ENCODE measurements around the gene DPP6. TPM values are rescaled to one million over a fixed set of nuclear protein-coding genes. Genes with fewer than 3 reads are reported as not detected.

Gene DPP6
- total and polyA plus RNA-seq, 12 donors = 0.07 to 2.1 (median 0.16) TPM; not detected in 4

- intact Hi-C loops (cut with DNase I) = no loop called here
- H3K36me3 ChIP-seq = no peaks in the 10 kb centered on the region
- DNase-seq (no peak), ATAC-seq (no peak)
- H3K27ac ChIP-seq = no peak overlapping the region
- H3K9me3 ChIP-seq = peaks cover 0 to 27% (median 0%) of the 10 kb centered on the region in 11 donors
- H3K27me3 ChIP-seq = no peaks in the 10 kb centered on the region
- TF ChIP-seq CTCF (IDR thresholded peaks at IDR 0.05) = no peak
- peaks cover 0 to 9% (median 0%) of the 10 kb centered on the region in 9 donors for H3K4me1 ChIP-seq
- 50 to 56% methylated on average over 2 of the region's 2 CpGs for WGBS, 2 donors
- H3K4me3 ChIP-seq = no peak overlapping the region
Measured at GRCh38 chr7:154442939-154443338, 390.7 kb downstream of the DPP6 start.

DNA sequence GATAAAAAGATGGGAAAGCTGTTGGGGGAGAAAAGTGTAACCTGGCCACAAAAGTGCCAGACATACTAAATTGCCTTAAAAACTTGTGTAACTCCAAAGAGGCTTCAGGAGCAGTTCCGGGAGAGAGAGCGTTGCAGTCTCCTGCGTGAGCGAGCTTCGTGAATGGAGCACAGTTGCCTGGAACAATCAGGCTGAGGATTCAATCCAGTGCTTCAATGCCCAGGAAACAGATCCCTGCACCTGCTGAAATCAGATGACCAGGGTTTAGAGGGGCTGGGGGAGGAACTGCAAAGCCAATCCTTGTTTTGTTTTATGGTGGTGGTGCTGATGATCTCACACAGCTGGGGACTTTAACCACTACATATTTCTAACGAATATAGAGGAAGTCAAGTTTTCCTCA lies 398.3 kb downstream of the DPP6 start:
- H3K27ac ChIP-seq = no peak overlapping the region

GRCh38 chr7:154451480-154452457 lies 399.6 kb downstream of the DPP6 start:
- DNase-seq (no peak), ATAC-seq (no peak)
- Histone ChIP-seq H3K9me3 (peaks cover 0 to 33% (median 0%) of the 10 kb centered on the region in 11 donors), H3K4me1 (no peaks in the 10 kb centered on the region), H3K36me3 (no peaks in the 10 kb centered on the region), H3K27me3 (no peaks in the 10 kb centered on the region), H3K27ac (no peak overlapping the region), H3K4me3 (no peak overlapping the region)
- WGBS, 2 donors = 71 to 73% methylated on average over 15 of the region's 15 CpGs
- intact Hi-C loops (cut with DNase I) = loop anchor here in 1 of 10 donors (10.0 kb wide), 1 partner anchor 57 kb away; no protein-coding TSS in a partner anchor
- no peak for TF ChIP-seq CTCF (IDR thresholded peaks at IDR 0.05)

More for the DNA sequence above, 398.3 kb downstream of the DPP6 start:
- no peak for TF ChIP-seq CTCF (IDR thresholded peaks at IDR 0.05)
- 75 to 79% methylated on average over 6 of the region's 6 CpGs for WGBS, 2 donors
- ATAC-seq (no peak), DNase-seq (no peak)
- intact Hi-C loops (cut with DNase I) = loop anchor here in 1 of 10 donors (10.0 kb wide), 1 partner anchor 56 kb away; no protein-coding TSS in a partner anchor
- H3K9me3 ChIP-seq = peaks cover 0 to 35% (median 0%) of the 10 kb centered on the region in 11 donors
- no peaks in the 10 kb centered on the region for H3K4me1 ChIP-seq
- H3K36me3 ChIP-seq = no peaks in the 10 kb centered on the region
- no peaks in the 10 kb centered on the region for H3K27me3 ChIP-seq
- no peak overlapping the region for H3K4me3 ChIP-seq

DNA sequence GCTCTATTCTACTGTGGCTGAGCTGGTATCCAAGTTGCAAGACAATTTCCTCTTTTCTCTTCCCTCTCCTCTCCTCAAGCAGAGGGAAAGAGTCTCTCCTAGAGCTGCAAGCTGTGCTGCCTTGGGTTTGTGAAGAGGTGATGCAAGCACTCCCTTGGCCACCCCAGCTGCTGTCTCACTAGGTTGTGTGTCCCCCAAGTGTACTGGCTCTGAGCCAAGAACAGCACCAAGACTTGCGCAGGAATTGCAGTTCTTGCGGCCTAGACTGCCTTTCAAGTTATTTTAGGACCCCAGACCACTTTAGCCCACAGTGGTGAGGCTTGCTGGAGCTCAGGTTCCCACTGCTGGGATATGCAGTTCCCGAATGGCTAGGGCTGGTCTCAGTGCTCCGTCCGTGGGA lies 411.6 kb downstream of the DPP6 start:
- no peak for DNase-seq
- Histone ChIP-seq H3K9me3 (peaks cover 0 to 66% (median 13%) of the 10 kb centered on the region in 11 donors), H3K4me3 (no peak overlapping the region), H3K27ac (no peak overlapping the region), H3K27me3 (no peaks in the 10 kb centered on the region), H3K4me1 (no peaks in the 10 kb centered on the region), H3K36me3 (no peaks in the 10 kb centered on the region)
- whole genome bisulfite sequencing, 2 donors = 81 to 88% methylated on average over 5 of the region's 5 CpGs
- TF ChIP-seq CTCF (IDR thresholded peaks at IDR 0.05) = no peak
- intact Hi-C loops (cut with DNase I) = no loop called here
- no peak for ATAC-seq
